ENCODE results near the gene AMPH.

AMPH gene

DNA sequence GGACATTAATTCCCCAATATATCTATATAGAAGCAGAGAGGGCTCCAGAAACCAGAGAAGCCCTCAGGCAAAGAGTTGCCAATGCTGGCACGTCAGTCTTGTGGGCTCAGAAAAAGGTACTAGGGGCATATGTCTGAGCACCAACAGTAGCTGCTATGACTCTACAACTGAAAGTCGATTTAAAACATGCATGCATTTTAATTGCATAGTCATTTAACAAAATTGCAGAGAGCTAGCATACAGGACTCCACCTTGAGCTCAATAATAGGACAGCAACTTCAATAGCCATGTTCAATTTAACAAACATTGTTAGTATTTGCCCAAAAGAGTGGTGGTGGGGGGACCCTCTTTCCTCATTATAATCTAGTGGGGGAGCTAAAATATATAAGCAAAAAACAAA, 126.5 kb downstream of the AMPH start:
- DNase-seq (ENCODE audit: extremely low spot score), result no peak
- POLR2A ChIA-PET, result no interaction called here
- CTCF ChIA-PET, result no interaction called here
- TF ChIP-seq LEF1 (IDR thresholded peaks at IDR 0.05; ENCODE audit: borderline replicate concordance) (no peak), FOXM1 (IDR thresholded peaks at IDR 0.05; ENCODE audit: borderline replicate concordance) (no peak), CTBP1 (IDR thresholded peaks at IDR 0.05; ENCODE audit: borderline replicate concordance) (no peak), L3MBTL2 (conservative IDR thresholded peaks at IDR 0.05) (no peak), NFRKB (IDR thresholded peaks at IDR 0.05) (no peak)
- TF ChIP-seq, protein P1, sequence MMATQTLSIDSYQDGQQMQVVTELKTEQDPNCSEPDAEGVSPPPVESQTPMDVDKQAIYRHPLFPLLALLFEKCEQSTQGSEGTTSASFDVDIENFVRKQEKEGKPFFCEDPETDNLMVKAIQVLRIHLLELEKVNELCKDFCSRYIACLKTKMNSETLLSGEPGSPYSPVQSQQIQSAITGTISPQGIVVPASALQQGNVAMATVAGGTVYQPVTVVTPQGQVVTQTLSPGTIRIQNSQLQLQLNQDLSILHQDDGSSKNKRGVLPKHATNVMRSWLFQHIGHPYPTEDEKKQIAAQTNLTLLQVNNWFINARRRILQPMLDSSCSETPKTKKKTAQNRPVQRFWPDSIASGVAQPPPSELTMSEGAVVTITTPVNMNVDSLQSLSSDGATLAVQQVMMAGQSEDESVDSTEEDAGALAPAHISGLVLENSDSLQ (IDR thresholded peaks at IDR 0.05), result no peak

DNA sequence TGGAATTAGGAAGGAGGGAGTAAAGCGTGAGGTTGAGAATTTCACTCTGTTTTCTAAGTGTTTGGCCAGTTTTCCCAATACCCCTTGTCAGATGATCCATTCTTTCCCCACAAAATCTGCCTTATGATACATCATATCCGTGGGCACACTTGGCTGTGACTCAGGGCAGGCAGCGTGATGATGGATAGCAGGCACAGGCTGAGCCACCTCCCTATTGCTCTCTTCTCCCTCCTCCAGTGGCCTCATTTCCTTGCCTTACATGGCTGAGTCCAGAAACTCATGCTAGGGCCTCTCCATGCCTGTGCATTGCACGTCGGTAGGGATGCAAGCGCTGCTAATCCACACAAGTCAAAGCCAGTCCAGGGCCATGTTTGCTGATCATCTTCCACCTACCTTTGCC, 128.3 kb downstream of the AMPH start:
- TF ChIP-seq SP1 (IDR thresholded peaks at IDR 0.05), result no peak
- TF ChIP-seq L3MBTL2 (conservative IDR thresholded peaks at IDR 0.05), result no peak
- TF ChIP-seq NFRKB (IDR thresholded peaks at IDR 0.05), result no peak
- TF ChIP-seq FOXK2 (IDR thresholded peaks at IDR 0.05), result no peak
- TF ChIP-seq FOXM1 (IDR thresholded peaks at IDR 0.05; ENCODE audit: borderline replicate concordance), result no peak
- no peak for TF ChIP-seq SUZ12 (IDR thresholded peaks at IDR 0.05)
- TF ChIP-seq TARDBP (IDR thresholded peaks at IDR 0.05), result no peak
- no peak for TF ChIP-seq FOXA1 (IDR thresholded peaks at IDR 0.05)
- TF ChIP-seq HDGF (IDR thresholded peaks at IDR 0.05; ENCODE audit: borderline replicate concordance), result no peak
- TF ChIP-seq, protein P1 (IDR thresholded peaks at IDR 0.05), result no peak
- no peak for TF ChIP-seq ARNT (IDR thresholded peaks at IDR 0.05)
- TF ChIP-seq CTBP1 (IDR thresholded peaks at IDR 0.05; ENCODE audit: borderline replicate concordance), result no peak
- TF ChIP-seq ELF4 (IDR thresholded peaks at IDR 0.05), result no peak
- no peak for TF ChIP-seq ZNF384 (IDR thresholded peaks at IDR 0.05)
- TF ChIP-seq BHLHE40 (IDR thresholded peaks at IDR 0.05; ENCODE audit: borderline replicate concordance), result no peak
- no peak for TF ChIP-seq LEF1 (IDR thresholded peaks at IDR 0.05; ENCODE audit: borderline replicate concordance)
- ChIA-PET CTCF (interaction anchor here (0.5 kb wide), 1 partner anchor 162 kb away, joined by 3 read pairs; no protein-coding TSS in a partner anchor), POLR2A (no interaction called here)
- no peak for DNase-seq (ENCODE audit: extremely low spot score)

DNA sequence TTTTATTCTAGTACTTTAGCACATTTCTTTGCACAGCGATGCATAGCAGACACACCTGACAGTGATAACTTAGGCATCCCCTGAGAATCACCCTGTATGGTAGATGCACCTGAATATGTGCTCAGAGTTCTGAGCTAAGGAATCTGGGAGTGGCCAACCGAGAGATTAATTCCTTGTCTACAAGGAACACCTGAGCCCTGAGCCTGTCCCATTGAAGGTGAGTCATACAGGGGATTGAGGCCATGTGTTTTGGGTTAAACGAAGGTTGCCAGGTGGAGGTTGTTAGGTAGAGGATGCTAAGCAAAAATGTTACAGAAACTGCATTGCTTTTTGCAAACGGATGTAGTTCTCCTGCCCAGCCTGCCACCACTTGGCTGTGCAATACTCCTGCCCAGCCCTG, 128.9 kb downstream of the AMPH start:
- POLR2A ChIA-PET, result no interaction called here
- TF ChIP-seq ARNT (IDR thresholded peaks at IDR 0.05) (no peak), FOXK2 (IDR thresholded peaks at IDR 0.05) (no peak), FOXA1 (IDR thresholded peaks at IDR 0.05) (no peak), NFRKB (IDR thresholded peaks at IDR 0.05) (no peak), TARDBP (IDR thresholded peaks at IDR 0.05) (no peak), ELF4 (IDR thresholded peaks at IDR 0.05) (no peak), CTBP1 (IDR thresholded peaks at IDR 0.05; ENCODE audit: borderline replicate concordance) (no peak), SP1 (IDR thresholded peaks at IDR 0.05) (no peak), ZNF384 (IDR thresholded peaks at IDR 0.05) (no peak), FOXM1 (IDR thresholded peaks at IDR 0.05; ENCODE audit: borderline replicate concordance) (no peak), L3MBTL2 (conservative IDR thresholded peaks at IDR 0.05) (no peak), BHLHE40 (IDR thresholded peaks at IDR 0.05; ENCODE audit: borderline replicate concordance) (no peak), HDGF (IDR thresholded peaks at IDR 0.05; ENCODE audit: borderline replicate concordance) (no peak)
- TF ChIP-seq, protein P1 (IDR thresholded peaks at IDR 0.05), result no peak
- CTCF ChIA-PET, result interaction anchor here (0.5 kb wide), 1 partner anchor 162 kb away, joined by 3 read pairs; no protein-coding TSS in a partner anchor
- DNase-seq (ENCODE audit: extremely low spot score), result no peak

DNA sequence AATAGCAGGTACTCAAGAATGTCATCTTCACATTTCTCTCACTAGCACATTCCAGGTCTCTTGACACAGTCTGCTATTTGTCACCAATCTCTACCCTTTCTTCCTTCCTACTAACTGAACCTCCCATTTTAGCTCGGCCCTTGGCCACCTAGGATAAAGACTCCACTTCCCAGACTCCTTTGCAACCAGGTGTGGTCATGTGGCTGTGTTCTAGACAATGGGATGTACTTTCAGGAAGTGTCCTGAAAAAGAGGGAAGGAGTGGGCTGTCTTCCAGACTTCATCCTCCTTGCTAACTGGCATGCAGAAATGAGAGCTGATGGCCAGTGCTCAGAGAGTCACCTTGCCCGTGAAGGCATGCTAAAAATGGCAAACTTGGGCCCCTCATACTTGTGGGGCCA, 139.2 kb downstream of the AMPH start:
- TF ChIP-seq TARDBP (IDR thresholded peaks at IDR 0.05) (no peak), L3MBTL2 (conservative IDR thresholded peaks at IDR 0.05) (no peak)
- POLR2A ChIA-PET, result no interaction called here
- no peak for DNase-seq (ENCODE audit: extremely low spot score)
- CTCF ChIA-PET, result no interaction called here

DNA sequence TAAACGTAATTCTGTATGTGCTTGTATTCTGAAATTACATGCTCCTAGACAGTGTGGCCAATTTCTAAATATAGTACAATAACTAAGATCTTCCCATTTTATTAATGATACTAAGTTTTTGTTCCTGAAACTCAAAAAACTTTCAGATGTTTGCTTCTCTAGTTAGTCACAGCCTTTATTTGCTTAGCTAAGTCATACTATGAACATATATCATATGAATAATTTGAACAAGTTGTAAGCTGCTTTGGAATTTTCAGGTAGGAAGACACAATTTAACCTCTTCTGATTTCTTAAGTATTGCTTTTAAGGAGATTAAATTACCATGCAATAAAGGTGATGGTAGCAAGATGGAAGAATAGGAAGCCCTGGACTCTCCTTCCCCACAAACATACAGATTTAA, 148.7 kb downstream of the AMPH start:
- TF ChIP-seq FOXK2 (IDR thresholded peaks at IDR 0.05), result no peak
- no peak for TF ChIP-seq SUZ12 (IDR thresholded peaks at IDR 0.05)
- CTCF ChIA-PET, result no interaction called here
- POLR2A ChIA-PET, result no interaction called here
- DNase-seq (ENCODE audit: extremely low spot score), result no peak

DNA sequence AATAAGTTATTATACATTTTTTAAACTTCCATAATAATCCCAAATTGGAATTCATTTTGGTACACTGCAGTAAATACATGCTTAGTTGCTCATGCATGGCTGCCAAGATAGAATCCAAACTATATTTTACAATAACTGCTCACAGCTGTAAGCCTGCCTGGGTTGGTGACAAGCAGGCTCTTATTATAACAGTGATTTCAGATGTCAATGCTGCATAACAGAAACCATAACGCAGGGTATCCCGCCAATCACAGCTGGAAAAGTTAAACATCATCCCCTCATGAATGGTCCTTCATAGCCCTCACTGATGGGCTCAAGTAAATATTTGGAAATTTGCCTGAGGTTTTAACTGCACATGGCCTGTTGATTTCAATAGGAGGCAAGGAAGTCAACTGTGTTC, 149.8 kb downstream of the AMPH start:
- POLR2A ChIA-PET, result no interaction called here
- CTCF ChIA-PET, result no interaction called here
- TF ChIP-seq LEF1 (IDR thresholded peaks at IDR 0.05; ENCODE audit: borderline replicate concordance) (no peak), FOXK2 (IDR thresholded peaks at IDR 0.05) (no peak), BHLHE40 (IDR thresholded peaks at IDR 0.05; ENCODE audit: borderline replicate concordance) (no peak), FOXM1 (IDR thresholded peaks at IDR 0.05; ENCODE audit: borderline replicate concordance) (no peak)
- TF ChIP-seq, protein P1 (IDR thresholded peaks at IDR 0.05), result no peak
- DNase-seq (ENCODE audit: extremely low spot score), result no peak

DNA sequence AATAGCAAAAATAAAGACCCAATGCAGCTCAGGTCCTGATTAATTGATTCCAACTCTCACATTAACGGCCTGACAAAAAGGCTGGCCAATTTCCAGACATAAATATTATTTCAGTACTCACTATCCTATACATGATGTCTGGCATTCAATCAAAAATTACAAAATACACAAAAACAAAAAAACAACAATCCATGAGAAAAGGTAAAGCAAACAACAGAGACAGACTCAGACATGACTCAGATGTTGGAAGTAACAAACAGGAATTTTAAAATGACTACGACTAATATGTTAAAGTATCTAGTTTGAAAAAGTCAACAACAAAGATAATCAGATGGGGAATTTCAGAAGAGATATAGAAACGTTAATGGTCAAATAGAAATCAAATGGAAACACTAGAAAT, 152.8 kb downstream of the AMPH start:
- CTCF ChIA-PET, result no interaction called here
- POLR2A ChIA-PET, result no interaction called here
- DNase-seq (ENCODE audit: extremely low spot score), result no peak
- no peak for TF ChIP-seq HDGF (IDR thresholded peaks at IDR 0.05; ENCODE audit: borderline replicate concordance)
- no peak for TF ChIP-seq NFRKB (IDR thresholded peaks at IDR 0.05)
- no peak for TF ChIP-seq SUZ12 (IDR thresholded peaks at IDR 0.05)
- no peak for TF ChIP-seq ARNT (IDR thresholded peaks at IDR 0.05)
- no peak for TF ChIP-seq SP1 (IDR thresholded peaks at IDR 0.05)
- TF ChIP-seq FOXK2 (IDR thresholded peaks at IDR 0.05), result no peak
- no peak for TF ChIP-seq ELF4 (IDR thresholded peaks at IDR 0.05)
- TF ChIP-seq BHLHE40 (IDR thresholded peaks at IDR 0.05; ENCODE audit: borderline replicate concordance), result no peak
- TF ChIP-seq FOXM1 (IDR thresholded peaks at IDR 0.05; ENCODE audit: borderline replicate concordance), result no peak
- TF ChIP-seq LEF1 (IDR thresholded peaks at IDR 0.05; ENCODE audit: borderline replicate concordance), result no peak
- TF ChIP-seq, protein P1 (IDR thresholded peaks at IDR 0.05), result no peak

All from HEK293T (cell line).